ENCODE measurements around the gene MNT.

GRCh38 chr17:2399572-2400473, 1.0 kb downstream of the MNT start:
- no peak for TF ChIP-seq CTCF (IDR thresholded peaks at IDR 0.05; ENCODE audit: poor library complexity, severe bottlenecking)
- TF ChIP-seq TAF1 (IDR thresholded peaks at IDR 0.05; ENCODE audit: low read depth): peak; percentile 66
- peak; percentile 96 for TF ChIP-seq POLR2AphosphoS5 (IDR thresholded peaks at IDR 0.05)

All from neural cell (in vitro differentiated cells).